HAP-1 (cell line): ENCODE measurements around the gene SYT2.
"Not testable (repeated sequence)": the region's sequence is repeated elsewhere in the genome, so short reads cannot be mapped to it uniquely, and the experiment has no call there.

Experiments
- DNase-seq, 2 experiments: peaks; one replicate each; pipeline ENCODE4 v3.0.0-alpha.2; 2016 to 2020; ENCODE audit warnings: low spot score in 2 of 2
- H3K27me3 ChIP-seq: fragments of 250-450 bp; sonication (Bioruptor Pico); 2 replicates; pipeline ENCODE4 v1.5.1; 2020; ENCODE audit warnings: low read depth, mild to moderate bottlenecking, moderate library complexity
- H3K36me3 ChIP-seq: fragments of 250-450 bp; sonication (Bioruptor Pico); replicated peaks from 2 replicates; pipeline ENCODE4 v1.5.1; 2020; ENCODE audit warnings: mild to moderate bottlenecking
- H3K4me1 ChIP-seq: fragments of 250-450 bp; sonication (Bioruptor Pico); 2 replicates; pipeline ENCODE4 v1.5.1; 2020; ENCODE audit warnings: mild to moderate bottlenecking
- H3K4me3 ChIP-seq: fragments of 250-450 bp; sonication (Bioruptor Pico); 2 replicates; pipeline ENCODE4 v1.5.1; 2020; ENCODE audit warnings: mild to moderate bottlenecking, moderate library complexity
- H3K9me3 ChIP-seq: fragments of 250-450 bp; sonication (Bioruptor Pico); 2 replicates; pipeline ENCODE4 v1.5.1; 2020; ENCODE audit warnings: mild to moderate bottlenecking, moderate library complexity
- in situ Hi-C: fragments of 300-500 bp; cut with MboI; formaldehyde crosslinking; loops from 3 replicates; pipeline ENCODE4 v1.14.3; 2020; ENCODE audit warnings: low sequenced_read_pairs, inconsistent platforms, mixed read lengths

SYT2 gene

GRCh38 chr1:202638019-202638700 is 72.1 kb downstream of the SYT2 start:
- no peaks in the 10 kb centered on the region for H3K9me3 ChIP-seq
- in situ Hi-C loops: no loop called here
- H3K27me3 ChIP-seq: peaks cover 5% of the 10 kb centered on the region; the same call in 1 of the 2 replicates
- H3K4me1 ChIP-seq: peaks cover 17% of the 10 kb centered on the region
- peak in 1 of 2 experiments; percentile 80 for DNase-seq
- H3K36me3 ChIP-seq: no peaks in the 10 kb centered on the region
- no peak overlapping the region for H3K4me3 ChIP-seq

GRCh38 chr1:202637321-202638018 is 72.8 kb downstream of the SYT2 start:
- H3K4me1 ChIP-seq: peaks cover 17% of the 10 kb centered on the region
- DNase-seq, H3K9me3 ChIP-seq, H3K4me3 ChIP-seq, H3K27me3 ChIP-seq, H3K36me3 ChIP-seq, in situ Hi-C loops: not testable (repeated sequence)

DNA sequence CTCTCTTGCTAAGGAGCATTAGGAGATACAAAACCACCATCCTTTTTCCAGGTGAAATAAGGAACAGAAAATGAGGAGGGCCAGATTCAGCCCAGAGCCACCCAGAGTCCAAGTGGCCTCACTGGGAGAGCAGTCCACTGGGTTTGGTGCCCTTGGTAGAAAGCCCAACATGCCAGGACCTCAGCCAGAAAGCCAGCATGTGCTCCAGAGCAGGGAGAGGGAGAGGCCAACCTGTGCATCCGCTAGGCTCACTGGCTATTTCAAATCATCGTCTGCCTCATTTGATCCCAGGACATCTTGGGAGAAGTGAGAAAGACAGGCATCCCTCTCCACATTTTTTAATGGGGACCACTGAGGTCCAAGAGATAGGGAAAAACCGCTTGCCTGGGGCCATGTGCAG is 74.1 kb downstream of the SYT2 start:
- H3K27me3 ChIP-seq: not testable (repeated sequence)

GRCh38 chr1:202632241-202632640 is 78.0 kb downstream of the SYT2 start:
- no peaks in the 10 kb centered on the region for H3K36me3 ChIP-seq
- peaks cover 5% of the 10 kb centered on the region; the same call in 1 of the 2 replicates for H3K27me3 ChIP-seq
- H3K9me3 ChIP-seq: no peaks in the 10 kb centered on the region
- no peaks in the 10 kb centered on the region for H3K4me1 ChIP-seq
- in situ Hi-C loops: no loop called here
- H3K4me3 ChIP-seq: no peak overlapping the region
- DNase-seq: no peak

More for the DNA sequence above, 74.1 kb downstream of the SYT2 start:
- peaks cover 14% of the 10 kb centered on the region for H3K4me1 ChIP-seq
- H3K4me3 ChIP-seq, DNase-seq, H3K9me3 ChIP-seq, in situ Hi-C loops, H3K36me3 ChIP-seq: not testable (repeated sequence)

- no peak overlapping the region for H3K4me3 ChIP-seq
- no peaks in the 10 kb centered on the region for H3K36me3 ChIP-seq
- no peaks in the 10 kb centered on the region for H3K4me1 ChIP-seq
- in situ Hi-C loops: no loop called here
- H3K27me3 ChIP-seq: peaks cover 5% of the 10 kb centered on the region; the same call in 1 of the 2 replicates
- no peak for DNase-seq
- no peaks in the 10 kb centered on the region for H3K9me3 ChIP-seq
These were observed 79.0 kb downstream of the SYT2 start for GRCh38 chr1:202631076-202631923.

DNA sequence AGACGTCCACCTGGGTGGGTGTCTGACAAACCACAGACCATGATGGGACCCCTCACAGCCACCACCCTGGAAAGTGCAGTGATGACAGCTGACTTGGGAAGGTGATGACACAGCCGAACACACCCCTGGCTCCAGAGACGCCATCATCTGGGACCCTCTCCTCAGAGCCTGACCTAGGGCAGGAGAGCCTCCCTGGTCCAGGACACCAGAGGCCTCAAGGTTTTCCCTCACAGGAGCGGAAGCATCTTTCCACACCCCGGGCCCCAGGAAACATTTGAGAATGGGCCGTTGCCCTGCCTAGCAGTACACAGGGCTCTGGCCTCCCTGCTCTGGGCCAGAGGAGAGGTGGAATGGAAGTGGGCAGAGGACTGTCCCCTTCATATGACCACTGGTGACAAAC is 79.7 kb downstream of the SYT2 start:
- Histone ChIP-seq H3K9me3 (no peaks in the 10 kb centered on the region), H3K36me3 (no peaks in the 10 kb centered on the region), H3K27me3 (peaks cover 5% of the 10 kb centered on the region; the same call in 1 of the 2 replicates), H3K4me3 (no peak overlapping the region), H3K4me1 (no peaks in the 10 kb centered on the region)
- no peak for DNase-seq
- in situ Hi-C loops: no loop called here

- in situ Hi-C loops, H3K36me3 ChIP-seq, H3K4me3 ChIP-seq, H3K9me3 ChIP-seq, H3K27me3 ChIP-seq, H3K4me1 ChIP-seq, DNase-seq: not testable (repeated sequence)
These were observed 80.2 kb downstream of the SYT2 start for GRCh38 chr1:202630096-202630495.

DNA sequence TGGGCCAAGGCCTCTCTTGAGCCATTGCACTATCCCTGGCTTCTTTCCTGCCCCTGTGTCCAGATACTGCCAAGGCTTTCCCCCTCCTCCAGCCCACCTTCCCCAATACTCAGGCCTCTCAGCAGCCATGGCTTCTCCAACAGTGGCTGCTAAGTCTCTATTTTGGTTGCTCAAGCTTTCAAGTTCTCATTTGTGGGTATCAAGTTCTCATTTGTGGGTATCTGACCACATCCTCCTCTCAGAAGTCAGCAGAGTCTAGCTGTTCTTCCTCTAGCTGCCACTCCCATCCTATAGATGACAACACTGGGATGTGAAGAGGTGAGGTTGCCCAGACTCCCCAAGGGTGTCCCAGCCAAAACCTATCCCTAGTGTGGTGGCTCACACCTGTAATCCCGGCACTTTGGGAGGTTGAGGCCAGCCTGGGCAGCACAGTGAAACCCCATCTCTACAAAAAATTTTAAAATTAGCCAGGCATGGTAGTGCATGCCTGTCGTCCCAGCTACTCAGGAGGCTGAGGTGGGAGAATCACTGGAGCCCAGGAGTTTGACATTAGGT is 80.9 kb downstream of the SYT2 start:
- DNase-seq, H3K36me3 ChIP-seq, H3K4me1 ChIP-seq, in situ Hi-C loops, H3K9me3 ChIP-seq, H3K27me3 ChIP-seq, H3K4me3 ChIP-seq: not testable (repeated sequence)

DNA sequence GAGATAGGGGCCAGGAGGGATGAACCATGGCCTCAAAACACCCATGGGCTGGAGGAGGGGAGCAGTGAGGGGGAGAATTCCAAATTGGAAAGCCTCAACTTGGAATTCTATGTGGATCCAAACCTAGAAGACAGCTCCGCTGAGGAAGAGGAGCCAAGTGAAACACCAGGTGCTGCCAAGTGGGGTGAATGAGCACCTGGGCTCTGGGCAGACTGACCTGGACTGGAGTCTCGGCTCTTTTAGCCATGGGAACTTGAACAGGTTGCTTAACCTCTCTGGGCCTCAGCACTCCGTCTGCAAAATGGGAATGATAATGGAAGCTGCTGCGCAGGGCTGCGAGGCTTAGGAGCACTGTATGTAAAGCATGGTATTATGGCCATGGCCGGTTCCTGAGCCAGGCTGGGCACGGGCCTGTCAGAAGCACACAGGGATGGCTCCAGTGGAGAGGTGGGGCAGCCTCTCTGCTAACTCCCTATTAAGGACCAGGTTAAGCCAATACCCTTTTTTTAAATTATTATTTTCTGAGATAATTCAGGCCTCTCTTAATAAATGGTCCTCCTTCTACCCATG is 81.5 kb downstream of the SYT2 start:
- Histone ChIP-seq H3K36me3 (no peaks in the 10 kb centered on the region), H3K27me3 (no peaks in the 10 kb centered on the region), H3K4me3 (no peak overlapping the region), H3K4me1 (no peaks in the 10 kb centered on the region), H3K9me3 (no peaks in the 10 kb centered on the region)
- no peak for DNase-seq
- in situ Hi-C loops: no loop called here

DNA sequence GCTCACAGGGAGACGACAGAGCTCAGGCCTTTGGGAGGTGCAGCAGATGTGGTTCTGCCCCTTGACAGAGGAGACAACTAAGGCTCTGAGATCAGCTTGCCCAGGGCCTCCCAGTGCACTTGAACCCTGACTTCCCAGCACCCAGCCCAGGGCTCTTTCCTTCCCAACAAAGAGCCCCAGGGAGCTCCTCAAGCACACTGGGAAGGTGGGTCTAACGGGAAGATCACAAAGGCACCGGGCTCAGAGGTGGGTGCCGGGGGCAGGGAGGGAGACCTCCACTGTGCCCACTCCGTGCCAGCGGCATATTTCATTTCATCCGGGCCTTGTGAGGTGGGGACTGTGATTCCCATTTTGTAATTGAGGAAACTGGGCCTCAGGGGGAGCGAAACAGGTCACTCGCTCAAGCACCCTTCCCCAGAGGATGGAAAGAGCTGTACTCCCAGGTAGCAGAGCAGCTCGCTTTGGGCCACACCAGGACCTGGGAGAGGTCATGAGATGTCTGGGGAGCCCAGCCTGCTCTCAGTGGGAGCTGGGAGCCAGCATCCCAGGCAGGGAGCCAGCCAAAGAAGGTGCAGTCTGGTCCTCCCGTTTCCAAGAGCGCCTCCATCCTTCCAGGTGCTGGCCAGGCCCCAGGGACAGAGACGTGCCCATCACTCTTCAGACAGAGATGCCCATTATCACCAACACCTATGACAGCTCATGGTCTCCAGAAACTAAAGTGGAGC is 82.3 kb downstream of the SYT2 start:
- Histone ChIP-seq H3K9me3 (no peaks in the 10 kb centered on the region), H3K4me1 (no peaks in the 10 kb centered on the region), H3K36me3 (no peaks in the 10 kb centered on the region), H3K4me3 (no peak overlapping the region), H3K27me3 (no peaks in the 10 kb centered on the region)
- in situ Hi-C loops: no loop called here
- DNase-seq: no peak

GRCh38 chr1:202627036-202627435 is 83.2 kb downstream of the SYT2 start:
- H3K4me1 ChIP-seq, H3K36me3 ChIP-seq, in situ Hi-C loops, H3K27me3 ChIP-seq, H3K4me3 ChIP-seq, H3K9me3 ChIP-seq, DNase-seq: not testable (repeated sequence)

GRCh38 chr1:202625416-202626360 is 84.6 kb downstream of the SYT2 start:
- DNase-seq: peak; percentile 53 to 85
- Histone ChIP-seq H3K27me3 (no peaks in the 10 kb centered on the region), H3K36me3 (no peaks in the 10 kb centered on the region), H3K4me3 (no peak overlapping the region), H3K4me1 (no peaks in the 10 kb centered on the region), H3K9me3 (no peaks in the 10 kb centered on the region)
- in situ Hi-C loops: no loop called here
